Liver (tissue), 3 donors: ENCODE measurements around the gene HSH2D.

Experiments used
- FOXA1 ChIP-seq: IDR thresholded peaks from 2 replicates; pipeline ENCODE4 v1.6.1; 2016; ENCODE audit warnings: antibody characterized with exemption
- HNF4A ChIP-seq, 2 donors: conservative IDR thresholded peaks; 2 replicates each; pipeline ENCODE4 v1.6.1; 2016; ENCODE audit warnings: antibody characterized with exemption in 2 of 2, mild to moderate bottlenecking in 2 of 2
- NR2F2 ChIP-seq: IDR thresholded peaks from 2 replicates; pipeline ENCODE4 v1.6.1; 2016; ENCODE audit warnings: antibody characterized with exemption
- SP1 ChIP-seq: IDR thresholded peaks from 2 replicates; pipeline ENCODE4 v1.6.1; 2018; ENCODE audit warnings: antibody characterized with exemption, mild to moderate bottlenecking
- TAF1 ChIP-seq: conservative IDR thresholded peaks from 2 replicates; pipeline ENCODE4 v1.6.1; 2016; ENCODE audit warnings: antibody characterized with exemption, mild to moderate bottlenecking
- TF ChIP-seq, protein P1 (sequence below): IDR thresholded peaks from 2 replicates; pipeline ENCODE4 v1.6.1; 2016; ENCODE audit warnings: antibody characterized with exemption
- TF ChIP-seq, protein P2 (sequence below): fragments of 150-350 bp; IDR thresholded peaks from 2 replicates; pipeline ENCODE4 v1.5.1; 2017; ENCODE audit warnings: improper control_type of control experiment, low read depth, low read length; ENCODE audit not compliant: missing input control
- TF ChIP-seq, protein P3 (sequence below): IDR thresholded peaks from 2 replicates; pipeline ENCODE4 v1.6.1; 2016; ENCODE audit warnings: antibody characterized with exemption, mild to moderate bottlenecking
- donor health status: healthy.
- donor health status: healthy.

DNA sequence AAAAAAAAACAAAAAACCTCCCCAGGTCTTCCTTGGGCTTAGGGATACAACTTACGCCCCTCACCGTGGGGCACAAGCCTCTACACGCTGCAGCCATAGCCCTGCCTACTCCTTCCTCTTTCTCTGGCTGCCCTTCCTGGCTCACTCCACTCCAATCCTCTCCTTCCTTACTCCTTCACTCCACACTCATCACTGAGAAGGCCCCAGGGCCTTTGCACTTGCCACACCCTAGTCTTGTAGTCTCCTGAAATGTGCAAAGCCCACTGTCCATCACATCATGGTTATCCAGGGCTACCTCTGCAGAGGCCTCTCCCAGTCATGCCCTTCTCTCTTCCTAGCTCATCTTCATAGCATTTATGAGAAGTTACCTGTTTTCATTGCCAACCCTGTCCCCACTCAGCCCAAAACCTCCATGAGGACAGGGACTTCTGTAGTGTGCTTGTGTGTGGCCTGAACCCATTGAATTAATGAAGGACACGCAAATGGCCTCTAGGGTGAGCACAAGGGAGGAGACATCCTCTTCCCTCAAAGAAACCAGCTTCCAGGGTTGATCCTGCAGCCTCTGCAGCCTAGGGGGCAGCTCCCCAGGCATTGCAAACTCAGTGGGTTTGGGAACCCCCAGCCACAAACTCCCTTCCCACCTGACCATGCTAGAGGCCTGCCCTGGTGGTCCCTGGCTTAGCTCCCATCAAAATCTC is 7.9 kb upstream of the HSH2D start:
- no peak for TF ChIP-seq TAF1
- TF ChIP-seq, protein P1, sequence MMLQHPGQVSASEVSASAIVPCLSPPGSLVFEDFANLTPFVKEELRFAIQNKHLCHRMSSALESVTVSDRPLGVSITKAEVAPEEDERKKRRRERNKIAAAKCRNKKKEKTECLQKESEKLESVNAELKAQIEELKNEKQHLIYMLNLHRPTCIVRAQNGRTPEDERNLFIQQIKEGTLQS, result no peak
- TF ChIP-seq HNF4A (conservative IDR thresholded peaks at IDR 0.05), result no peak
- TF ChIP-seq, protein P2, sequence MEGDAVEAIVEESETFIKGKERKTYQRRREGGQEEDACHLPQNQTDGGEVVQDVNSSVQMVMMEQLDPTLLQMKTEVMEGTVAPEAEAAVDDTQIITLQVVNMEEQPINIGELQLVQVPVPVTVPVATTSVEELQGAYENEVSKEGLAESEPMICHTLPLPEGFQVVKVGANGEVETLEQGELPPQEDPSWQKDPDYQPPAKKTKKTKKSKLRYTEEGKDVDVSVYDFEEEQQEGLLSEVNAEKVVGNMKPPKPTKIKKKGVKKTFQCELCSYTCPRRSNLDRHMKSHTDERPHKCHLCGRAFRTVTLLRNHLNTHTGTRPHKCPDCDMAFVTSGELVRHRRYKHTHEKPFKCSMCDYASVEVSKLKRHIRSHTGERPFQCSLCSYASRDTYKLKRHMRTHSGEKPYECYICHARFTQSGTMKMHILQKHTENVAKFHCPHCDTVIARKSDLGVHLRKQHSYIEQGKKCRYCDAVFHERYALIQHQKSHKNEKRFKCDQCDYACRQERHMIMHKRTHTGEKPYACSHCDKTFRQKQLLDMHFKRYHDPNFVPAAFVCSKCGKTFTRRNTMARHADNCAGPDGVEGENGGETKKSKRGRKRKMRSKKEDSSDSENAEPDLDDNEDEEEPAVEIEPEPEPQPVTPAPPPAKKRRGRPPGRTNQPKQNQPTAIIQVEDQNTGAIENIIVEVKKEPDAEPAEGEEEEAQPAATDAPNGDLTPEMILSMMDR, result no peak
- TF ChIP-seq, protein P3, sequence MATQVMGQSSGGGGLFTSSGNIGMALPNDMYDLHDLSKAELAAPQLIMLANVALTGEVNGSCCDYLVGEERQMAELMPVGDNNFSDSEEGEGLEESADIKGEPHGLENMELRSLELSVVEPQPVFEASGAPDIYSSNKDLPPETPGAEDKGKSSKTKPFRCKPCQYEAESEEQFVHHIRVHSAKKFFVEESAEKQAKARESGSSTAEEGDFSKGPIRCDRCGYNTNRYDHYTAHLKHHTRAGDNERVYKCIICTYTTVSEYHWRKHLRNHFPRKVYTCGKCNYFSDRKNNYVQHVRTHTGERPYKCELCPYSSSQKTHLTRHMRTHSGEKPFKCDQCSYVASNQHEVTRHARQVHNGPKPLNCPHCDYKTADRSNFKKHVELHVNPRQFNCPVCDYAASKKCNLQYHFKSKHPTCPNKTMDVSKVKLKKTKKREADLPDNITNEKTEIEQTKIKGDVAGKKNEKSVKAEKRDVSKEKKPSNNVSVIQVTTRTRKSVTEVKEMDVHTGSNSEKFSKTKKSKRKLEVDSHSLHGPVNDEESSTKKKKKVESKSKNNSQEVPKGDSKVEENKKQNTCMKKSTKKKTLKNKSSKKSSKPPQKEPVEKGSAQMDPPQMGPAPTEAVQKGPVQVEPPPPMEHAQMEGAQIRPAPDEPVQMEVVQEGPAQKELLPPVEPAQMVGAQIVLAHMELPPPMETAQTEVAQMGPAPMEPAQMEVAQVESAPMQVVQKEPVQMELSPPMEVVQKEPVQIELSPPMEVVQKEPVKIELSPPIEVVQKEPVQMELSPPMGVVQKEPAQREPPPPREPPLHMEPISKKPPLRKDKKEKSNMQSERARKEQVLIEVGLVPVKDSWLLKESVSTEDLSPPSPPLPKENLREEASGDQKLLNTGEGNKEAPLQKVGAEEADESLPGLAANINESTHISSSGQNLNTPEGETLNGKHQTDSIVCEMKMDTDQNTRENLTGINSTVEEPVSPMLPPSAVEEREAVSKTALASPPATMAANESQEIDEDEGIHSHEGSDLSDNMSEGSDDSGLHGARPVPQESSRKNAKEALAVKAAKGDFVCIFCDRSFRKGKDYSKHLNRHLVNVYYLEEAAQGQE, result no peak
- no peak for TF ChIP-seq SP1
- no peak for TF ChIP-seq FOXA1
- TF ChIP-seq NR2F2, result no peak
